CD4-positive, alpha-beta T cell treated with Interleukin-4 for 1 hour (primary cell): Measurements from ENCODE around the gene AGAP1.

Source experiments
- DNase-seq, 2 donors: peaks; one replicate each; pipeline ENCODE4 v3.0.0-alpha.2; 2020 to 2022

AGAP1 gene

DNA sequence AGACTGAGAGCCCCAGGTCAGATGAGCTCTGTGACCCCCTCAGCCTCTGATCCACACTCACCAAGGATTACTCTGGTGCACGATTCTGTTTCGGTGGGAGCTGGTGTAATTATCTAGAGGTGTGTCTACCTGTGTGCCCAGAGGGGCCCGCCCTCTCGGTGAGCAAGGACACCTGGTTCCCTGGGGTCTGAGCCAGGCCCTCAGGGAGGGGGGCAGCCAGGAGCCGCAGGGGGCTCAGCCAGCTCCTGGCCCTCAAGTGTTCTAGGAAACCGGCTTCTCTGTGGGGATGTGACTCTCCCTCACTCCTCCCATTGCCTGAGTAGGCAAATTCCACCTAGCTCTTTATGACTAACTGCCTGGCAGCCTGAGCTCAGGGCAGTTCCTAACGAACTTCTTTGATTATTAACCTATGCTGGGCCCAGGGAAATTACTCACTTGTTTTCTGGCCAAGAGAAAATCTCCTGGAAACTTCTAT is 17.4 kb downstream of the AGAP1 start:
- no peak for DNase-seq

GRCh38 chr2:235511751-235512698 is 18.2 kb downstream of the AGAP1 start:
- no peak for DNase-seq

DNA sequence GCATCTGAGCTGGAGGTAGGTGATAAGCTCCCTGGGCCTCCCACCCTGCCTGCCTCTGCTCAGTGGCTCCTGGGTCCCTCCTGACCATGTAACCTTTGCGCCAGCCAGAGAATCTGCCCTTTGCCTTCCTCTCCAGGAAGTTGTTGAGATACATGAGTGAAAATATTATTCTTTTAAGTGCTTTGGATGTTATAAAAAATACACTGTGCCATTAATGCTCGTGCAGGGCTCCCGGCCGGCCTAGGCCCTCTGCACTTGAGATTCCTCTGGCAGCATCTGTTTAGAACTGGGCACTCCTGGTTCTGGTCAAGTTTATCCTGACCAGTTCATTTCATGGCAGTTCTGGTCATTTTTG is 18.8 kb downstream of the AGAP1 start:
- DNase-seq = no peak

GRCh38 chr2:235513984-235514626 is 20.3 kb downstream of the AGAP1 start:
- no peak for DNase-seq

- no peak for DNase-seq
These were observed 21.0 kb downstream of the AGAP1 start for GRCh38 chr2:235514627-235515363.

- no peak for DNase-seq
These were observed 21.5 kb downstream of the AGAP1 start for GRCh38 chr2:235515364-235515742.

GRCh38 chr2:235515821-235516220 is 22.0 kb downstream of the AGAP1 start:
- no peak for DNase-seq

DNA sequence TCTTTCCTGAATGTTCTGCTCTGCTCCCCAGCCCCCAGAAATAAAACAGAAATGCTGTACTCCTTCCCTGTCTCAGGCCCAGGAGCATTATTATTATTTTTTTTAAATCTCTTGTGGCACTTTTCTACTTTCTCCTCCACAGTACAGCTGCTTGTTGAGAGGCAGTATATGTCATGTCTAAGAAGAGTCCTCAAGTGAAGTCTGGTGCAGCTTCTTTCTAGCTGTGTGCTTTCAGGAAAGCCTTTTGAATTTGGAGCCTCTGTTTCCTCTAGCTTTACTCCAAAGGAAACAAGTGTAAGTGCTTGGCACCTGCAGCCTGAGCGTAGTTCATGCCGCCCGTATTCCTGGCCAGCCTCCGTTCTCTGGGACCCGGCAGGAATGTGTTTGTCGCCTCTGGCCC is 22.4 kb downstream of the AGAP1 start:
- DNase-seq = no peak

DNA sequence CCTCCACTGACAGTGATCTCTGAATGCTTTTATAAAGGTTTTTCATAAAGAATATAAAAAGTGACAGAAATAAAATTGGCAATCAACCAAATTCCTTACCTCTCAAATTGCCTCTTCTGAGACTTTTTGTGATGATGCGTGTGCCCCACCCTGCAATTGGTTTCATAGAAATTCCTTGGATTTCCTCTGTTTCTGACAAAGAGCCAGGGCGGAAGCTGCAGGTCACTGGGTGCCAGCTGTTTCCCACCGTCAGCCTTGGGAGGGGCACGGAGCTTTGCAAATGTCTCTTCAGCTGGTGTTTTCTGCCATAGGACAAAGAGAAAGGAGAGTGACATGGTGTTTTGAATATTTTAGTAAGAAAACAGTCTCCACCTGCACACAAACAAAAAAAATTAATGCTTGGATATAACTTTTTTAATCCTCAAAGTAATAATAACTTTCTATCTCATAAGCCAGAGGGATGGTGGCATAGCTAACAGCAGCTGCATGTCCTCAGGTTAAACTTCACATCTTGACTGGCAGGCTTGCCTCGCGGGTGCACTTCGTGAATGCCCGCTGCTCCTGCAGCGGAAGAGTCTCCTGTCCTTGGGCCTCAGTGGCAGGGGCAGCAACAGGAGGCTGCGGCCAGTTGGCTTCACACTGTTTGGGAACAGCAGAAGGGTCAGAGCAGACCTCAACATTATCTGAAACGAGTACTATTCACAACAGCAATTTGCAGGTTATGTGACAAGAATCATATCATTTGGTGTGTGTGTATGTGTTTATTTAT is 24.7 kb downstream of the AGAP1 start:
- no peak for DNase-seq

GRCh38 chr2:235520787-235521186 is 26.9 kb downstream of the AGAP1 start:
- no peak for DNase-seq

DNA sequence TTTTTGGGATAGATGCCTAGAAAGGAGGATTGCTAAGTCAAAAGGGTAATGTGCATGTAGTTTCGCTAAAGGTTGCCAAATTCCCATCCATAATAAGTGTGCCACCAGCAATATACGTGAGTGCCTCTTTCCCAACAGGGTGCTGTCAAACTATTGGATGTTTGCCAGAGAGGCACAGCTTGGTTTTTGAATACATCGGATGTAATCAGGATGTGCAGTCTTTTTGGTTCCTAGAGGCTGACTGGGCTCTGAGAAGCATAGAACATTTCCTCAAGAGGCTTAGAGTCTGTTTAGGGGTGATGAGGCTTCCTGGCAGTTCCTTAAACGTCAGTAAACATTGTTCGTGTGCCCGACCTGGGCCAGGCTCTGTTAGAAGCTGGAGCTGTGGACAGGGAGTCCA is 28.0 kb downstream of the AGAP1 start:
- DNase-seq = no peak

DNA sequence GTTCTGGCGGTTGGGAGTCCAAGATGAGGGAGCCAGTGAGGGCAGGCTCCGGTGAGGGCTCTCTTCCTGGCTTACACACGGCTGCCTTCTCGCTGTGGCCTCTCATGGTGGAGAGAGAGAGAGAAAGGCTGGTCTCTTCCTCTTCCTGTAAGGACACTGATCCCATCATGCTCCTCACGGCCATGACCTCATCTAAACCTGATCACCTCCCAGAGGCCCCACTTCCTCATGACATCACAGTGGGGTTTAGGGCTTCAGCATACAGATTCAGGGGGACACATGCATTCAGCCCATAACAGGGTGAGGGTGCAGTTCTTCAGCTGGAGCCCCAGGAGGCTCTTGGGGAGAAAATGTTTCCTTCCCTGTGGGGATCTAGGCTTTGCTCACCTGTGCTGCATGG is 29.2 kb downstream of the AGAP1 start:
- DNase-seq = no peak

- no peak for DNase-seq
These were observed 29.8 kb downstream of the AGAP1 start for GRCh38 chr2:235523486-235524150.

DNA sequence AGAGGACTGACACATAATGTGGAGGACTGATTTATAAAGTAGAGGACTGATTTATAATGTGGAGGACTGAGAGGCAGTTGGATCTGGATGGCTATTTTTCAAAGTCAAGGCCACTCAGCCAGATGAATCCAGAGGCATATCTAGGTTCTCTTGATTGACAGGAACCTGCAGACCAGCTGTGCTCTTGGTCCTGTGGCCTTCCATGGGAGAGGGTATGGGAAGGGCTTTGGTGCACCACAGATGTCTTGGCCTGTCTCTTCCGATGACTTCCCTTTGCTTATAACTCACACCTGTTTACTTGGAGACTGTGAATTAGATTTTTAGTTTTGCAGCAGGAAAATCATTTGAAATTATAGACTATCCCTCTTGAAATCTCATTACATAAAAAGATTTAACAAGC is 32.3 kb downstream of the AGAP1 start:
- DNase-seq = no peak

- DNase-seq = no peak
These were observed 34.1 kb downstream of the AGAP1 start for GRCh38 chr2:235527806-235528469.

GRCh38 chr2:235529621-235530020 is 35.8 kb downstream of the AGAP1 start:
- DNase-seq = no peak

- DNase-seq = no peak
These were observed 36.9 kb downstream of the AGAP1 start for GRCh38 chr2:235530735-235531134.

DNA sequence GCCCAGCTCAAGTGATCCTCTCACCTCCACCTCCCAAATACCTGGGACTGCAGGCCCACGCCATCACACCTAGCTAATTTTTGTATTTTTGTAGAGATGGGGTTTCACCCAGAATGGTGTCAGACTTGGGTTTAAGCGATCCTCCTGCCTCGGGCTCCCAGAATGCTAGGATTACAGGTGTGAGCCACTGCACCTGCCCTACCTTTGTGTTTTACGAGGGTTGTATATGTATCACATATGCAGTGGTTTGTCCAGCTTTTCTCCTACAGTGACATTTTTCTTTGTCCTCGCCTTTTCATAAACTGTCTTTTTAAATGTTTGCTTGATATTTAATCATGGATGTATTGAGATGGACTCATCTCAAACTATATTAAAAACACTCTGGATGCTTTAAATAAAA is 38.5 kb downstream of the AGAP1 start:
- no peak for DNase-seq

DNA sequence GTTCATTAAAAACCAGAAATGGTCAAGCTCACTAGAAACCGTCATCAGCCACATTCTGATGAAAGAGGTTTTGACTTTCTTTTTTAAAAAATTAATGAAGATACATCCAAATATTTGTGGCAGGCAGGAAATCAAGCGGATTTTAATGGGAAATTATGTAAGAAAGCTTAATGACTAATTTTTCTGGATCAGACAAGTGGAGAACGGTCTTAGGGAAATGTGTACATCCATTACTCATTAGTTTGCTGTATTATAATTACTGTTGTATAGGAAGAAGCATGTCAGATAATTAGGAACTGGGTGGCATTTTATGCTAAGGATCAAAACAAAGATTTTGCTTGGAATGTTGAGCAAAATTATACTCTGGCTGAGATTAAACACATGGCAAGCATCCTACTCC is 39.4 kb downstream of the AGAP1 start:
- no peak for DNase-seq

- no peak for DNase-seq
These were observed 40.0 kb downstream of the AGAP1 start for GRCh38 chr2:235533616-235534385.
